ENCODE data around the gene SLK.

- TF ChIP-seq CTCF (IDR thresholded peaks at IDR 0.05) (no peak), POLR2AphosphoS5 (IDR thresholded peaks at IDR 0.05) (no peak), POLR2A (IDR thresholded peaks at IDR 0.05) (no peak)
Measured at GRCh38 chr10:104011904-104012303, 45.0 kb downstream of the SLK start.

Measured in upper lobe of left lung (tissue), 4 donors.